H9 (cell line): ENCODE data around the gene IRF6. TPM values are rescaled to one million over a fixed set of nuclear protein-coding genes. Genes with fewer than 3 reads are reported as not detected.

ENCODE experiments used
- DNase-seq: peaks from one replicate; pipeline ENCODE4 v3.0.0-alpha.2; 2017
- H2AFZ ChIP-seq: one replicate; pipeline ENCODE4 v1.6.1; 2013; ENCODE audit warnings: mild to moderate bottlenecking, low read length, control low read depth, moderate library complexity
- H2AK5ac ChIP-seq: 2 replicates; pipeline ENCODE4 v1.6.1; 2013; ENCODE audit warnings: low read length, control low read depth, mixed read lengths; ENCODE audit not compliant: insufficient read length
- H2BK120ac ChIP-seq: one replicate; pipeline ENCODE4 v1.6.1; 2013; ENCODE audit warnings: low read depth, mild to moderate bottlenecking, low read length, control low read depth, inconsistent platforms; ENCODE audit not compliant: poor library complexity, severe bottlenecking
- H2BK12ac ChIP-seq: 2 replicates; pipeline ENCODE4 v1.6.1; 2013; ENCODE audit warnings: low read length, control low read depth, mixed read lengths, low read depth; ENCODE audit not compliant: insufficient read length
- H2BK15ac ChIP-seq: 2 replicates; pipeline ENCODE4 v1.6.1; 2013; ENCODE audit warnings: low read depth, low read length, control low read depth
- H2BK20ac ChIP-seq: one replicate; pipeline ENCODE4 v1.6.1; 2013; ENCODE audit warnings: low read depth, mild to moderate bottlenecking, low read length, control low read depth, inconsistent platforms; ENCODE audit not compliant: poor library complexity, severe bottlenecking
- H2BK5ac ChIP-seq: 2 replicates; pipeline ENCODE4 v1.6.1; 2013; ENCODE audit warnings: low read length, control low read depth, mixed read lengths; ENCODE audit not compliant: insufficient read length
- H3K14ac ChIP-seq: 2 replicates; pipeline ENCODE4 v1.6.1; 2013; ENCODE audit warnings: low read length, control low read depth; ENCODE audit not compliant: insufficient read depth
- H3K18ac ChIP-seq: 2 replicates; pipeline ENCODE4 v1.6.1; 2013; ENCODE audit warnings: low read depth, mild to moderate bottlenecking, mixed read lengths, low read length, control low read depth; ENCODE audit not compliant: insufficient read length
- H3K23ac ChIP-seq: 2 replicates; pipeline ENCODE4 v1.6.1; 2013; ENCODE audit warnings: low read length, control low read depth, mixed read lengths, low read depth; ENCODE audit not compliant: insufficient read length
- H3K23me2 ChIP-seq: 2 replicates; pipeline ENCODE4 v1.6.1; 2013; ENCODE audit warnings: low read depth, mild to moderate bottlenecking, mixed read lengths, low read length, control low read depth; ENCODE audit not compliant: insufficient read length, poor library complexity, severe bottlenecking
- H3K27ac ChIP-seq: 2 replicates; pipeline ENCODE4 v1.5.1; 2013; ENCODE audit warnings: low read length, control low read depth, mixed read lengths, low read depth; ENCODE audit not compliant: insufficient read length
- H3K27me3 ChIP-seq: 2 replicates; pipeline ENCODE4 v1.6.1; 2013; ENCODE audit warnings: low read length, control low read depth, inconsistent platforms; ENCODE audit not compliant: insufficient read depth
- H3K4ac ChIP-seq: 2 replicates; pipeline ENCODE4 v1.6.1; 2013; ENCODE audit warnings: low read depth, mild to moderate bottlenecking, control low read depth, inconsistent platforms, low read length, moderate library complexity
- H3K4me1 ChIP-seq: 2 replicates; pipeline ENCODE4 v1.6.1; 2013; ENCODE audit warnings: low read length, control low read depth, inconsistent platforms; ENCODE audit not compliant: insufficient read depth
- H3K4me2 ChIP-seq: 2 replicates; pipeline ENCODE4 v1.6.1; 2013; ENCODE audit warnings: low read length, control low read depth, mixed read lengths; ENCODE audit not compliant: insufficient read length, insufficient read depth
- H3K56ac ChIP-seq: 2 replicates; pipeline ENCODE4 v1.6.1; 2013; ENCODE audit warnings: low read depth, mild to moderate bottlenecking, mixed read lengths, low read length, control low read depth; ENCODE audit not compliant: insufficient read length
- H3K79me1 ChIP-seq: 2 replicates; pipeline ENCODE4 v1.6.1; 2013; ENCODE audit warnings: low read depth, mild to moderate bottlenecking, moderate library complexity, low read length, control low read depth, inconsistent platforms; ENCODE audit not compliant: insufficient read depth, poor library complexity, severe bottlenecking
- H3K79me2 ChIP-seq: 2 replicates; pipeline ENCODE4 v1.6.1; 2013; ENCODE audit warnings: low read length, control low read depth, inconsistent platforms; ENCODE audit not compliant: insufficient read depth
- H3K9ac ChIP-seq: 2 replicates; pipeline ENCODE4 v1.6.1; 2013; ENCODE audit warnings: low read length, control low read depth, mixed read lengths; ENCODE audit not compliant: insufficient read length; ENCODE audit errors: extremely low read depth
- H3K9me3 ChIP-seq: one replicate; pipeline ENCODE4 v1.6.1; 2013; ENCODE audit warnings: low read depth, low read length, inconsistent platforms; ENCODE audit not compliant: control insufficient read depth
- H3T11ph ChIP-seq: one replicate; pipeline ENCODE4 v1.6.1; 2013; ENCODE audit warnings: mild to moderate bottlenecking, low read length, control low read depth, inconsistent platforms
- H4K20me1 ChIP-seq: one replicate; pipeline ENCODE4 v1.6.1; 2013; ENCODE audit not compliant: control insufficient read depth, insufficient read length, insufficient read depth
- H4K5ac ChIP-seq: 2 replicates; pipeline ENCODE4 v1.6.1; 2013; ENCODE audit warnings: low read depth, mild to moderate bottlenecking, mixed read lengths, low read length, control low read depth; ENCODE audit not compliant: insufficient read length
- H4K8ac ChIP-seq: replicated peaks from 2 replicates; pipeline ENCODE4 v1.6.1; 2013; ENCODE audit warnings: low read length, control low read depth, mixed read lengths, low read depth; ENCODE audit not compliant: insufficient read length
- H4K91ac ChIP-seq: 2 replicates; pipeline ENCODE4 v1.6.1; 2013; ENCODE audit warnings: low read depth, mild to moderate bottlenecking, moderate library complexity, mixed read lengths, low read length, control low read depth; ENCODE audit not compliant: insufficient read length
- H3K27ac Mint-ChIP-seq, 3 experiments: 2 replicates in 2 of 3; 3 replicates in 1 of 3; pipeline ENCODE4 v1.8.0; 2020 to 2021; ENCODE audit warnings: mixed read lengths in 3 of 3, mild to moderate bottlenecking in 1 of 3, moderate library complexity in 1 of 3
- H3K27me3 Mint-ChIP-seq: 2 replicates; pipeline ENCODE4 v1.8.0; 2021; ENCODE audit warnings: low read depth, mild to moderate bottlenecking, moderate library complexity, mixed read lengths
- H3K36me3 Mint-ChIP-seq, 3 experiments: 2 replicates in 2 of 3; 3 replicates in 1 of 3; pipeline ENCODE4 v1.8.0; 2020 to 2021; ENCODE audit warnings: low read depth in 3 of 3, mixed read lengths in 3 of 3; ENCODE audit not compliant: insufficient read depth in 1 of 3
- H3K4me1 Mint-ChIP-seq, 2 experiments: 2 replicates each; pipeline ENCODE4 v1.8.0; 2020; ENCODE audit warnings: mixed read lengths in 2 of 2
- H3K4me3 Mint-ChIP-seq, 2 experiments: 2 replicates in 1 of 2; 3 replicates in 1 of 2; pipeline ENCODE4 v1.8.0; 2020 to 2021; ENCODE audit warnings: mild to moderate bottlenecking in 2 of 2, mixed read lengths in 2 of 2, moderate library complexity in 1 of 2
- H3K9me3 Mint-ChIP-seq, 2 experiments: 2 replicates in 1 of 2; 3 replicates in 1 of 2; pipeline ENCODE4 v1.8.0; 2020; ENCODE audit warnings: mild to moderate bottlenecking in 2 of 2, mixed read lengths in 2 of 2, moderate library complexity in 1 of 2
- CTCF ChIP-seq: fragments of 200-600 bp; sonication (generic); conservative IDR thresholded peaks from 3 replicates; pipeline ENCODE4 v1.8.0; 2021; ENCODE audit warnings: antibody characterized with exemption, mild to moderate bottlenecking
- WGBS: extraction: QIAGEN DNeasy Blood & Tissue Kit; methylation state at CpG from one replicate; pipeline ENCODE4 v1.1.7; 2013; ENCODE audit warnings: missing lambda C conversion rate, low lambda C conversion rate, mixed read lengths; ENCODE audit not compliant: insufficient read length; ENCODE audit errors: extremely low coverage; 5-methylcytosine and 5-hydroxymethylcytosine counted together
- total RNA-seq: library from RNA; stranded (reverse); gene quantifications from 2 replicates; pipeline ENCODE4 v1.2.1, GENCODE V29; 2021

The IRF6 gene
- total RNA-seq, 1 experiment from 2014 or later = 7.1 TPM

GRCh38 chr1:209783386-209783785, 22.6 kb downstream of the IRF6 start:
- TF ChIP-seq CTCF = no peak
- Histone ChIP-seq H3K27me3 (no peaks in the 10 kb centered on the region), H2BK15ac (no peak overlapping the region), H2BK120ac (no peak overlapping the region), H3K4me1 (no peaks in the 10 kb centered on the region), H2AK5ac (no peak overlapping the region), H3K9me3 (no peaks in the 10 kb centered on the region), H3K4me2 (peak overlapping the region; percentile 80), H3K79me1 (no peaks in the 10 kb centered on the region), H4K8ac (no peak overlapping the region), H4K20me1 (no peaks in the 10 kb centered on the region), H3K18ac (no peak overlapping the region), H3K14ac (no peak overlapping the region), H3K23me2 (no peaks in the 10 kb centered on the region), H3K79me2 (no peaks in the 10 kb centered on the region; the same call in 1 of the 2 replicates), H2BK5ac (no peak overlapping the region), H3K27ac (no peak overlapping the region), H3T11ph (no peak overlapping the region), H3K23ac (no peak overlapping the region), H3K56ac (no peak overlapping the region), H2BK12ac (no peak overlapping the region), H3K4ac (no peak overlapping the region), H4K91ac (no peak overlapping the region), H2AFZ (no peak overlapping the region), H4K5ac (no peak overlapping the region), H3K9ac (no peak overlapping the region), H2BK20ac (no peak overlapping the region)
- peaks cover 0 to 33% (median 24%) of the 10 kb centered on the region in 3 experiments; a peak in 5 of 7 replicates for H3K36me3 Mint-ChIP-seq
- no peaks in the 10 kb centered on the region; a peak in 1 of 5 replicates for H3K9me3 Mint-ChIP-seq
- H3K4me1 Mint-ChIP-seq = peaks cover 10 to 14% of the 10 kb centered on the region in 2 experiments
- no peak for DNase-seq
- peaks cover 8% of the 10 kb centered on the region for H3K27me3 Mint-ChIP-seq
- H3K4me3 Mint-ChIP-seq = peak overlapping the region; percentile 90 to 96
- no peak overlapping the region for H3K27ac Mint-ChIP-seq
- no CpG with 5 or more reads among the region's 6 CpGs for WGBS
